ENCODE results near the gene EGFL8. TPM values are rescaled to one million over a fixed set of nuclear protein-coding genes. Genes with fewer than 3 reads are reported as not detected.
A peak's percentile ranks its signal among the peaks of the same experiment; 100 is the strongest.
"Not testable (repeated sequence)": the region's sequence is repeated elsewhere in the genome, so short reads cannot be mapped to it uniquely, and the experiment has no call there.

EGFL8 gene
- total RNA-seq, 2 experiments from 2014 or later: 6.0 to 8.6 TPM

DNA sequence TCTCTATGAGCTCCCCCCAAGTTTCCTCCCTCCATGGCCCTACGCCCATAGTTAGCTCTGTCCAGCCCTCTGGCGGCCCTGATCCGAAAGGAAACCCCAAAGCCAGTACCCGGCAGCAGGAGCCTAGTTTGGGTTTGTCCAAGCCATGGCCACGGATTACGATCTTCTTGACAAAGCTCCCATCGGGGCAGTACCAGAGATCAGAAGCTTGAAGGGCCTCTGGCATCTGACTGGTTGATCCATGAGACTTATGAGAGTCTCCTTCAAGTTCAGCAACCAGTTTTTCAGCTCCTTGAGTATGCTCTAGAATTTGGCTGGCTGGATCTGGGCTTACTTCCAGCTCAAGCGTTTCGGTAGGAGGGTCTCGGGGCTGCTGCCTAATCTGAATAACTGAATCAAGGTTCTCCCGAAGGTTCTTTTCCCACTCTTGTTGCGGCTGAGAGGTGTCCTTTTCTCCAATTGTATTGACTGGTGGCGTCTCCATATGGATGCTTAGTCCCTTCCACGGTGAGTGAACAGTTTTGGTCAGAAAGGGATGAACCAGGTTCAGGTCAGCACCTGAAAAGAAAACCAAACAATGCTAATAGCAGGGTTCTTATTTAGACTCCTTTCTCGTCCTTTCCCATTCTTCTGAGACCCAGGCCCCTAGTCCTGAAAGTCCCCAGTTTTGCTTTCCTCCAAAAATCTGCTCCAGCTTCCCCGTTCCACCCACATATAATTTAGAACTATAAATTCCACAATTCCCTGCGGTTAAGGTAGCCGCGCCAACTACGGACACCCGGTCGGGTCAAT is 34.9 kb upstream of the EGFL8 start:
- CTCF ChIA-PET: interaction anchor here (0.5 to 2.6 kb wide), 10 partner anchors 9 to 90 kb away, joined by 3 to 20 read pairs (median 3); partner anchors contain the start of gene PBX2
- POLR2A ChIA-PET: interaction anchor here (0.6 to 0.8 kb wide), 2 partner anchors 64 to 212 kb away, joined by 3 read pairs; no protein-coding TSS in a partner anchor
- peak overlapping the region; percentile 98 for H3K27ac Mint-ChIP-seq
- H3K36me3 Mint-ChIP-seq (ENCODE audit: low read depth): peaks cover 25% of the 10 kb centered on the region
- no peak for DNase-seq
- H3K9me3 Mint-ChIP-seq: no peaks in the 10 kb centered on the region
- H3K4me3 Mint-ChIP-seq: peak overlapping the region; percentile 98
- peaks cover 46% of the 10 kb centered on the region for H3K4me1 Mint-ChIP-seq
- peaks cover 5% of the 10 kb centered on the region for H3K27me3 Mint-ChIP-seq

DNA sequence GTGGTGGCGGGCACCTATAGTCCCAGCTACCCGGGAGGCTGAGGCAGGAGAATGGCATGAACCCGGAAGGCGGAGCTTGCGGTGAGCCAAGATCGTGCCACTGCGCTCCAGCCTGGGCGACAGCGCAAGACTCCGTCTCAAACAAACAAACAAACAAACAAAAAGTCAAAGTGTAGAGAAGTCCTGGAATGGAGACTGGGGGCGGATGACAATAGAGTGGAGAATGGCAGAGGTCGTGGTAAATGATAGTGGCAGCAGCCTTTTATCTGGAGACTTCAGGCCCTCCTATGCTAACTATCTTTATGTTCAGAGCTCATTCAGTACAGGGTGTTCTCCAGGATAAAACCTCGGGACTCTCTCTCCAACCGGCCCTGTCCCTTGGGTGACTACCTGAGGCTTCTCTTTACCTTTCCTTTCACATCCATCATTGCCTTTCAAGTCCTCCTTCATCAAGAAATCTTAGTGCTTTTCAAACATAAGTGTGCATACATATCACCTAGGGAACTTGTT is 32.9 kb upstream of the EGFL8 start:
- Mint-ChIP-seq H3K4me3 (peak overlapping the region; percentile 40), H3K9me3 (no peaks in the 10 kb centered on the region)
- POLR2A ChIA-PET: no interaction called here

DNA sequence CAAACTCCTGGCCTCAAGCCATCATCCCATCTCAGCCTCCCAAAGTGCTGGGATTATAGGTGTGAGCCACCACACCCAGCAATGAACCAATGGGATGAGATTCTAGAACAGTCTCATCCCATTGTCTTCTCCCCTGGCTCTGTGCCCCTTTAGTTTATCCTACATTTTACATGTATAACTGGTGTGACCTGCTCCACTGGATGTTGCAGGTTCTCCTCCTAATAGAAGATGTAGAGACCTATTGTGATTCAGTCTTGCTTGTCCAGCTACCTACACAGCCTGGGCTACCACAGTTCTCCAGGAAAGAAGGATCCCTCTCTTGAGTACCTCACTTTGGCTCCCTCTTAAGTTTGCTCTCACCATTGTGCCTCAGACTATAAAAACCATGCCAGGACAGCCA is 32.3 kb upstream of the EGFL8 start:
- no peak for DNase-seq
- ChIA-PET POLR2A (no interaction called here), CTCF (interaction anchor here (0.5 kb wide), 1 partner anchor 1416 kb away, joined by 3 read pairs; no protein-coding TSS in a partner anchor)
- Mint-ChIP-seq H3K9me3 (no peaks in the 10 kb centered on the region), H3K27ac (no peak overlapping the region), H3K27me3 (peaks cover 16% of the 10 kb centered on the region), H3K4me1 (peaks cover 30% of the 10 kb centered on the region), H3K4me3 (no peak overlapping the region), H3K36me3 (ENCODE audit: low read depth) (peaks cover 9% of the 10 kb centered on the region)

More for the DNA sequence above, 32.9 kb upstream of the EGFL8 start:
- CTCF ChIA-PET: interaction anchor here (2.0 kb wide), 1 partner anchor 18 kb away, joined by 5 read pairs; no protein-coding TSS in a partner anchor
- Mint-ChIP-seq H3K27me3 (peaks cover 16% of the 10 kb centered on the region), H3K36me3 (ENCODE audit: low read depth) (peaks cover 14% of the 10 kb centered on the region), H3K4me1 (peaks cover 37% of the 10 kb centered on the region), H3K27ac (no peak overlapping the region)
- DNase-seq: no peak

DNA sequence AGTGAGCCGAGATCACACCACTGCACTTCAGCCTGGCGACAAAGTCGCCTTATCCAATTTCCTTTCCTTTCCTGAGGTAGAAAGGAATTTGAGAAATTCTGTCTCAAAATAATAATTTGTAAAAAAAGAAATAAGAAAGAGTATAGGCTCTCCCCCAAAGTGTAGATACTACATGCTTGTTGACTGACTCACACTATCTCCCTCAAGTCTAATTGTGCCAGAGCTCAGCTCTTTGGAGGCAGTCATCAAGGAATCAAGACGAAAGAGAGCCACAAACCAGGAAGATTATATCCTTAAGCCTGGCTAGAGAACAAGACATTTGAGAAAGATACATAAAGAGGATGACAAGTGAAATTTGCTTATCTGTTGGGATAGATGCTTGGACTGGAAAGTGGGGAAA is 30.6 kb upstream of the EGFL8 start:
- POLR2A ChIA-PET: no interaction called here
- H3K36me3 Mint-ChIP-seq (ENCODE audit: low read depth): peaks cover 3% of the 10 kb centered on the region
- CTCF ChIA-PET: interaction anchor here (0.6 kb wide), 1 partner anchor 12 kb away, joined by 3 read pairs; no protein-coding TSS in a partner anchor
- DNase-seq: no peak
- peaks cover 18% of the 10 kb centered on the region for H3K4me1 Mint-ChIP-seq
- H3K4me3 Mint-ChIP-seq: no peak overlapping the region
- H3K27me3 Mint-ChIP-seq: peaks cover 16% of the 10 kb centered on the region
- H3K27ac Mint-ChIP-seq: no peak overlapping the region
- no peaks in the 10 kb centered on the region for H3K9me3 Mint-ChIP-seq

DNA sequence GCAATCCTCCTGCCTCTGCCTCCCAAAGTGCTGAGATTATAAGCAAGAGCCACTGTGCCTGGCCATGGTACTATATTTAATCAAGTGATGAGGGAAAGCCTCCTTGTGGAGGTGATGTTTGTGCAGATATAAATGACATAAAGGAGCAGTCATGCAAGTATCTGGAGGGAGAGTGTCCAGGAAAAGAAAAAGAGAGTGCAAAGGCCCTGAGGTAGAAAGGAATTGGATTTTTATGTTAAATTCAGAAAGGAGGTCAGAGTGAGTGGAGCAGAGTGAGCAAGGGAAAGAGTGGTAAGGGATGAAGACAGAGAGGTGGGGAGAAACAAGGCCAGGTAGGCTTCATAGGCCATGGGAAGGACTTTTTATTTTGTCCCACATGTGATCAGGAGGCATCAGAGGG is 26.9 kb upstream of the EGFL8 start:
- Mint-ChIP-seq H3K4me3 (no peak overlapping the region), H3K9me3 (no peaks in the 10 kb centered on the region), H3K27ac (no peak overlapping the region), H3K36me3 (ENCODE audit: low read depth) (no peaks in the 10 kb centered on the region), H3K4me1 (no peaks in the 10 kb centered on the region), H3K27me3 (peaks cover 20% of the 10 kb centered on the region)
- no peak for DNase-seq
- ChIA-PET CTCF (no interaction called here), POLR2A (no interaction called here)

DNA sequence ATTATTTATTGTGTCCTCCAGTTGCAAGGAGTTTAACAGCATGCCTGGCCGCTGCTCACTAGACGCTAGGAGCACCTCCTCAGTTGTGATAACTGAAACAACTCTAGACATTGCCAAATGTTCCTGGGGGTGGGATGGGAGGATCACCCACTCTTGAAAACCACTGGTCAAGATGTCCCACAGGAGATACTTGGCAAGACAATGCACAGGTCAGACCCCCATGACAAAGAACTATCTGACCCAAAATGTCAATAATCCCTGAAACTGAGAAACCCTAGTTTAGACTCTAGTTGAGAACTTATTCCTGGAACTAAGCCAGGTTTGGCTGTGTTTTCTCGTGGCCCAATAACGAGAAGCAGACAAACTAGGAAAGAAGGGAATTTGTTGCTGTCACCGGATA is 24.8 kb upstream of the EGFL8 start:
- Mint-ChIP-seq H3K36me3 (ENCODE audit: low read depth) (no peaks in the 10 kb centered on the region), H3K27ac (no peak overlapping the region), H3K27me3 (peaks cover 15% of the 10 kb centered on the region), H3K4me3 (no peak overlapping the region), H3K9me3 (no peaks in the 10 kb centered on the region), H3K4me1 (no peaks in the 10 kb centered on the region)
- ChIA-PET CTCF (interaction anchor here (1.5 kb wide), 1 partner anchor 12 kb away, joined by 4 read pairs; the partner anchor contains the start of gene ATF6B), POLR2A (no interaction called here)
- no peak for DNase-seq

DNA sequence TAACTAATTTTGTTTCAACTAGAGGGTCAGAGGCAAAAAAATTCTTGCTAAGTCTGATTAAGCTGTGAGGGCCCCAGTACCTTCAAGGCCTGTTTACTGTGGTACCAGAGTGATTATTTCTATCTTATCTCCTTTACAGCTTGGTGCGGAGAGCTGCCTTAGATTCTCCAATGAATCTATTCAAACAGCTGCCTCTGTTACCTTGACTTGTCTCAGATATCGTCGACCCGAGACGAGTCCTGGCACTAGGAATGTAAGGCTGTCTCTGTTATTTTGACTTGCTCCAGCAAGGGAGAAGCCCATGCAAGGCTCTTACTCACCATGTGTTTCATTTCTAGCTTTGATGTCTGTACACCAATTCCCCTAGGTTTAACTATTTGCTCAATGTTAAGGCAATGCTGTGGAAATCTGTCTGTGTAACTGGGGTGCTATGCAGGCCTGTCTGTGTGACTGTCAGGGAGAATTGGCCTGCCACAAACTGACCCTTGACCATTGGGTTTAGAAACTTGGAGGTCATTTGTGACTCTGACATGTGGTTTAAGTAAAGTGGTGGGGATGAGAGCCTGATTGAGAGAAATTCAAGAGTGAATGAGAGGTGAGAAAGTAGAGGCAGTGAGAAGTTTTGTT is 23.9 kb upstream of the EGFL8 start:
- ChIA-PET POLR2A (interaction anchor here (0.6 kb wide), 1 partner anchor 12 kb away, joined by 3 read pairs; the partner anchor contains the start of gene ATF6B), CTCF (interaction anchor here (1.3 kb wide), 1 partner anchor 14 kb away, joined by 4 read pairs; no protein-coding TSS in a partner anchor)
- Mint-ChIP-seq H3K9me3 (no peaks in the 10 kb centered on the region), H3K27me3 (peaks cover 9% of the 10 kb centered on the region), H3K36me3 (ENCODE audit: low read depth) (no peaks in the 10 kb centered on the region), H3K4me3 (no peak overlapping the region), H3K4me1 (no peaks in the 10 kb centered on the region), H3K27ac (no peak overlapping the region)
- DNase-seq: no peak

DNA sequence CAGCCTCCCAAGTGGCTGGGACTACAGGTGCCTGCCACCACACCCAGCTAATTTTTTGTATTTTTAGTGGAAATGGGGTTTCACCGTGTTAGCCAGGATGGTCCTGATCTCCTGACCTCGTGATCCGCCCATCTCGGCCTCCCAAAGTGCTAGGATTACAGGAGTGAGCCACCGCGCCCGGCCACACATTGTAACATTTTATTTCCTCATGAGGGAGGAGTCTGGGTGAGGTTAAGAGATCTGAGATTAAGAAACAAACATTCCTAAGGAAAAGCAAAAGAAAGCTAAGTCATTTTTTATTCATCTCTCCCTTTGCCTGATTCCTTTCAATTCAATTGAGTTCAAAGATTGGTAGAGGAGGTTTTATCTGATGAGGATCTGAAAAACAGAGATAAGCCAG is 20.2 kb upstream of the EGFL8 start:
- H3K36me3 Mint-ChIP-seq (ENCODE audit: low read depth); DNase-seq; H3K27ac Mint-ChIP-seq; POLR2A ChIA-PET; H3K9me3 Mint-ChIP-seq; H3K4me3 Mint-ChIP-seq: not testable (repeated sequence)
- Mint-ChIP-seq H3K4me1 (peaks cover 14% of the 10 kb centered on the region), H3K27me3 (peaks cover 39% of the 10 kb centered on the region)
- CTCF ChIA-PET: interaction anchor here (0.5 kb wide), 1 partner anchor 1516 kb away, joined by 3 read pairs; no protein-coding TSS in a partner anchor

DNA sequence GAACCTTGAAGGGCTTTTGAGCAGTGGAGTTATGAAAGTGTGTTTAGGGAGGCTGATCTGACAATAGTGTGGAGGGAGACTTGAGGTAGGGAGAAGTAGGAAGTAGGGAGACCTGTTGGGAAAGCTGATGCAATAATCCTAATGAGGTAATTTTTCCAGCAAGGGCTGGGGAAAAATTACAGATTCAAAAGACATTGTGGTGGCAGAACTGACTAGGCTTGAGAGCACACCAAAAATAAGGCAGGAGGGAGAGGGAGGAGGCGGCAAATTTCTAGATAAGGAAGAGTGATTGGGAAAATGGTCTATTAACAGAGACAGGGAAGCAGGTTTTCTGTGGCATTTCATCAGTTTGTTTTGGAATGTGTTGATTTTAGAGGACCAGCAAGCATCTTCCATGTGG is 18.1 kb upstream of the EGFL8 start:
- Mint-ChIP-seq H3K9me3 (peaks cover 3% of the 10 kb centered on the region), H3K4me3 (no peak overlapping the region), H3K4me1 (peaks cover 20% of the 10 kb centered on the region), H3K27ac (no peak overlapping the region), H3K27me3 (peaks cover 51% of the 10 kb centered on the region), H3K36me3 (ENCODE audit: low read depth) (peaks cover 2% of the 10 kb centered on the region)
- CTCF ChIA-PET: interaction anchor here (1.4 kb wide), 1 partner anchor 29 kb away, joined by 4 read pairs; no protein-coding TSS in a partner anchor
- DNase-seq: no peak
- POLR2A ChIA-PET: no interaction called here

DNA sequence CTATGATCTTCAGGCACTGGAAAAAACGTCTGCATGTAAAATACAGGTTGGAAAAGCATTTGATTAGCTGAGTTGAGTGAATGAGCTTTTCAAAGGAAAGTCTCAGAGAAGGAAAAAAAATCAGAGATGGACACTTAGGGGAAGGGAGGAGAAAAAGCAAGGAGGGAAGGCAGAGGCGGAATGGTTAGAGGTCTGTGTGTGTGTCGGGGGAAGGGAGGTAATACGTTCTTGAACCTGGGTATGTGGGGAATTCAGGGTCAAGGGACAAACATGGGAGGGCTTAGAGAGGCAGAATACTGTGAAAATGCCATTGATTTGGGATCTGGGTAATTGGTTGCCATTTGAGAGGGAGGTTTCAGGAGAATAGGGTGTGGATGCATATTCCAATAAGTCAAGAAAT is 17.7 kb upstream of the EGFL8 start:
- ChIA-PET CTCF (interaction anchor here (1.4 kb wide), 1 partner anchor 30 kb away, joined by 4 read pairs; no protein-coding TSS in a partner anchor), POLR2A (no interaction called here)
- peaks cover 2% of the 10 kb centered on the region for H3K36me3 Mint-ChIP-seq (ENCODE audit: low read depth)
- H3K9me3 Mint-ChIP-seq: peaks cover 3% of the 10 kb centered on the region
- H3K27me3 Mint-ChIP-seq: peaks cover 50% of the 10 kb centered on the region
- H3K4me3 Mint-ChIP-seq: no peak overlapping the region
- H3K27ac Mint-ChIP-seq: no peak overlapping the region
- no peak for DNase-seq
- peaks cover 21% of the 10 kb centered on the region for H3K4me1 Mint-ChIP-seq

DNA sequence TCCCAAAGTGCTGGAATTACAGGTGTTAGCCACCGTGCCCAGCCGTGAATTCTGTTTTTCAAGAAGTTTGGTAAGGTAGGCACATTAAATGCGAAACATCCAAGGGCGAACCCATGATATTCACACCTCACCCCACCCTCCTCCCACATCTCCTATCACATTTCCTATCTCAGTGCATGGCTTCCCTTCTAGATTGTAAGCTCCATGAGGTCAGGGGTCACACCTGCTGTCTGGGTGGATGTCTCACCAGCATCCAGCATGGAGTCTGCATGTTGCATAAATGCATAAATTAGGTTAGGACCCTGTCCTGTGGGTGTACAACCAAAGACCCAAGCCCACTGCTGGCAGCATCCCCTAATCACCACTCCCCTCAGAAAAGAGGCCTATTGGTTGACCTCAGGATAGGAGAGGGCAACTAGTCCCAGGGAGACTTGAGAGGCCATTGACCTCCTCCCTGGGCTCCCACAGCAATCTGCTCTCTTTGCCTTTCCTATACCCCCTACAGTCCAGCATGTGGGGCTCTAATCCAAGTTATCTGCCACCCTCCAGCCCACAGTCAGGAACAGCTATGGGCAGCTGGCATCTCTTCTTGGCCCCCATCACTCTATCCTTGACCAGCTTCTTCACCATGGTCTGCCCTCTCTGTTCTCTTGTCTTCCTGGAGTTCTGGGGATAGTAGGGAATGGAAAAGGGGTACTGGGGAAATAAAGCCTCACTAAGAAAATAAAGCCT is 16.8 kb upstream of the EGFL8 start:
- CTCF ChIA-PET: interaction anchor here (0.6 to 1.5 kb wide), 4 partner anchors 12 to 48 kb away, joined by 3 to 7 read pairs (median 4); partner anchors contain the start of gene ATF6B
- POLR2A ChIA-PET: no interaction called here
- H3K27me3 Mint-ChIP-seq: peaks cover 53% of the 10 kb centered on the region
- no peak for DNase-seq
- peaks cover 25% of the 10 kb centered on the region for H3K4me1 Mint-ChIP-seq
- H3K27ac Mint-ChIP-seq: no peak overlapping the region
- H3K36me3 Mint-ChIP-seq (ENCODE audit: low read depth): peaks cover 2% of the 10 kb centered on the region
- peaks cover 3% of the 10 kb centered on the region for H3K9me3 Mint-ChIP-seq
- H3K4me3 Mint-ChIP-seq: no peak overlapping the region
